Stimulated activated memory B cell treated with anti-CD40 and anti-IgM and Interleukin-4, amounts not matched to agents 10 μg/mL and 1 μg/mL and 100 μg/mL, for 72 hours (primary cell): ENCODE measurements around the gene LGALSL.
A peak's percentile ranks its signal among the peaks of the same experiment; 100 is the strongest.
"Not testable (repeated sequence)": the region's sequence is repeated elsewhere in the genome, so short reads cannot be mapped to it uniquely, and the experiment has no call there.

Source experiments
- ATAC-seq: fragments of 150-1000 bp; cut with Tn5 transposase; 2 replicates; pipeline ENCODE4 v1.10.0; 2021
- H3K27ac Mint-ChIP-seq: one replicate; pipeline ENCODE4 v1.8.0; 2022; ENCODE audit warnings: mild to moderate bottlenecking, mixed read lengths
- H3K27me3 Mint-ChIP-seq: one replicate; pipeline ENCODE4 v1.8.0; 2022; ENCODE audit warnings: mixed read lengths
- H3K36me3 Mint-ChIP-seq: one replicate; pipeline ENCODE4 v1.8.0; 2022; ENCODE audit warnings: mixed read lengths
- H3K4me1 Mint-ChIP-seq: one replicate; pipeline ENCODE4 v1.8.0; 2022; ENCODE audit warnings: mixed read lengths
- H3K4me3 Mint-ChIP-seq: one replicate; pipeline ENCODE4 v1.8.0; 2022; ENCODE audit warnings: mild to moderate bottlenecking, moderate library complexity, mixed read lengths
- H3K9me3 Mint-ChIP-seq: one replicate; pipeline ENCODE4 v1.8.0; 2022; ENCODE audit warnings: mixed read lengths

LGALSL gene

GRCh38 chr2:64426183-64426952 is 27.6 kb upstream of the LGALSL start:
- Mint-ChIP-seq H3K36me3 (no peaks in the 10 kb centered on the region), H3K9me3 (no peaks in the 10 kb centered on the region), H3K4me1 (no peaks in the 10 kb centered on the region), H3K4me3 (no peak overlapping the region), H3K27ac (no peak overlapping the region), H3K27me3 (no peaks in the 10 kb centered on the region)
- no peak for ATAC-seq

- Mint-ChIP-seq H3K4me3 (no peak overlapping the region), H3K9me3 (no peaks in the 10 kb centered on the region), H3K27me3 (peaks cover 26% of the 10 kb centered on the region), H3K27ac (no peak overlapping the region), H3K36me3 (peaks cover 17% of the 10 kb centered on the region), H3K4me1 (no peaks in the 10 kb centered on the region)
- no peak for ATAC-seq
Measured at GRCh38 chr2:64434039-64434657, 19.8 kb upstream of the LGALSL start.

DNA sequence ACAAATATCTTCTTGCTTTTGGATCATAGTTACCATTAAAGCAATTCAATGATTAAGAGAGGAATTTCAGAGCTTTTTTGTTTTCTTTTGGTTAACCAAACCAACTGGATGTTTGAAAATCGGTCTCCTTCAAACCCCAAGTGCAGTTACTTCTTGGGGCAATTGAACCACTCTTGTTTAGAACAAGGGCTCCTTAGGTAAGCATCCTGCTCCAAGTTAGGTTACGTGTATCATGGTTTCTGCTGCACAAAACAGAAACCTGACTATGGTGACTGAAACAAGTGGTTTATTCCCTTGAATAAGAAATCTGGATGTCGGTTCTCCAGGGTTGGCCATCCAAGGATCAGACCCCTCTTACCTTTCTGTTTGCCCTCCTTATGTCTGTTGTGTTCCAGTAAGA is 16.1 kb upstream of the LGALSL start:
- Mint-ChIP-seq H3K27ac (no peak overlapping the region), H3K27me3 (peaks cover 26% of the 10 kb centered on the region), H3K9me3 (no peaks in the 10 kb centered on the region)

GRCh38 chr2:64439194-64439593 is 14.8 kb upstream of the LGALSL start:
- Mint-ChIP-seq H3K4me1 (no peaks in the 10 kb centered on the region), H3K27me3 (peaks cover 25% of the 10 kb centered on the region), H3K4me3 (no peak overlapping the region), H3K27ac (no peak overlapping the region), H3K36me3 (peaks cover 7% of the 10 kb centered on the region), H3K9me3 (no peaks in the 10 kb centered on the region)
- no peak for ATAC-seq

More for the DNA sequence above, 16.1 kb upstream of the LGALSL start:
- no peak overlapping the region for H3K4me3 Mint-ChIP-seq
- no peaks in the 10 kb centered on the region for H3K4me1 Mint-ChIP-seq
- H3K36me3 Mint-ChIP-seq = peaks cover 17% of the 10 kb centered on the region
- no peak for ATAC-seq

DNA sequence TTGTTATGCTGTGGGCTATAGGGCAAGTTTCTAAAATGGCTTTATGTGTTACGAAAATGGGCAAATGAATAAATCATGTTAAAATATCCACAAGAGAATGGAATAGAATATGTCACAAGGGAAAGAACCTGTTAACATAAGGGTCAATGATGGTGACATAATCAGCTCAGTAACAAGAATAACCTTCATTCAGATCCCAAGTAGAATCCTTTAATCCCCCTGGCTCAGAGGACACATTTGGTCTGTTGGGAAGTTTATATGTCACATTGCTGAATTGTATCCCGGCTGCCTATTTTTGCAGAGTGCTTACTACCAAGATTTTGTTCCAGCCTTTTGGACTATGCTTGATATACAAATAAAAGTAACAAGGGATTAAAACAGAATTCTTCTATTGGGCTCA is 13.1 kb upstream of the LGALSL start:
- Mint-ChIP-seq H3K36me3 (peaks cover 6% of the 10 kb centered on the region), H3K4me3 (no peak overlapping the region), H3K4me1 (peaks cover 9% of the 10 kb centered on the region), H3K27me3 (peaks cover 31% of the 10 kb centered on the region), H3K27ac (no peak overlapping the region), H3K9me3 (no peaks in the 10 kb centered on the region)
- ATAC-seq = no peak

- Mint-ChIP-seq H3K27ac (no peak overlapping the region), H3K4me3 (no peak overlapping the region), H3K9me3 (no peaks in the 10 kb centered on the region), H3K36me3 (peaks cover 6% of the 10 kb centered on the region), H3K4me1 (peaks cover 10% of the 10 kb centered on the region), H3K27me3 (peaks cover 25% of the 10 kb centered on the region)
- ATAC-seq = no peak
Measured at GRCh38 chr2:64442277-64442676, 11.7 kb upstream of the LGALSL start.

DNA sequence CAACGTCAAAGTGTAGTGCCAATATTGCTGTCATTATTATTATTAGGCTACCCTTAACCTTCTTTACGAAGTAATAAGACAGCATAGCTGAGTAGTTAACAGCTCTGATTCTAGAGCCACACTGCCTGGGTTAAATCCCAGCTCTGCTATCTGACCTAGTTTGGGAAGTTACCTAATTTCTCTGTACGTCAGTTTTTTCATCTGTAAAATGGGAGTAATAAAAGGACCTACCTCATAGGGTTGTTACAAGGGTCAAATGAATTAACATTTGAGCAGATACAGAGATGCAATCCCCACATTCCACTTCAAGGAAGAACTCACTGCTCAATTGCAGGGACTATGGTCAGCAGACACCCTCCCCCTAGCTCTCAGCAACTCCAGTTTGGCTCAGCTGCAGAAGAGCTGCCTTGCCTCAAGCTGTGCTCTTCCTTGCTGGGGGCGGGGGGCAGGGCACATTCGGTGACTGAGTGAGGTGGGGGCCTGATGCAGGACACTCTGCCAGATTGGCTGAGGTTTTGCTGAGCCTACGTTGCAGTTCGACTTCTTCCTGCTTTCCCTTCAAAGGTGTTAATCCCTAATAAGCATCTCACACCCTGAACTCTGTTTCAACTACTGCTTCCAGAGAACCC is 11.0 kb upstream of the LGALSL start:
- H3K9me3 Mint-ChIP-seq = no peaks in the 10 kb centered on the region
- no peak overlapping the region for H3K4me3 Mint-ChIP-seq
- peaks cover 10% of the 10 kb centered on the region for H3K4me1 Mint-ChIP-seq
- no peak for ATAC-seq
- H3K36me3 Mint-ChIP-seq = peaks cover 6% of the 10 kb centered on the region
- H3K27me3 Mint-ChIP-seq = peaks cover 25% of the 10 kb centered on the region
- no peak overlapping the region for H3K27ac Mint-ChIP-seq

GRCh38 chr2:64445970-64446369 is 8.0 kb upstream of the LGALSL start:
- H3K9me3 Mint-ChIP-seq, H3K27ac Mint-ChIP-seq, H3K4me1 Mint-ChIP-seq, H3K4me3 Mint-ChIP-seq, H3K36me3 Mint-ChIP-seq, ATAC-seq: not testable (repeated sequence)
- H3K27me3 Mint-ChIP-seq = peaks cover 25% of the 10 kb centered on the region

DNA sequence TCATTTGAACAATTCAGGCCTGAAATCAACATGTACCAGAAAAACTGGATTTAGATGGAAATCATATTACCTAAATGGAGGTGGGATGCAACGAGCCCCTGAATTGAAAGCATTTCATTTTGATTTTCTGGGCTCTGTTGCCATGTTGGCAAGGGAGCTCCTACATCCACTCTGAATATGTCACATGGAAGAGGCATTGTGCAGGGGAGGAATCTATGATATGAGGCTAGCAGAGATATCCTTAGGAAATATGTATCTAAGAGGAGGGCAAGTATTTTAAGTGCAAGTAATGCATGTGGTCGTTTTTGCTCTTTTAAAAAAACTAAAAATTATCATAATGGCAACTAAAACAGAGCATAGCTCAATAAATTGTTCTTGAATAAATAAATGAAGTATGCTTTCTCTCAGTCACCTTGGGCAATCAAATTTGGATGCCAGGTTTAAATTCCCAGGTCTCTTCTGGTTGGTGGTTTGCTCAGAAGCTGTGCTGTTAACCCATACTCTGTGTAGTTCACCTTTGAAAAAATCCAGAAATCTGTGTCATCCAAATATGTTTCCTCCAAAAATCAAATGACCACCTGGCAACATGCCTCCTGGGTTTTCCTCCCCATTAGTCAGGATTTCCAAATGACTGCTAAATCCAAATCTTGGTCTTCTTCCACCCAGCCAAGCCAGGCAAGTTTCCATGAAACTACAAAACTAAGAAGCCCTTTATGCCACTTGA is 6.5 kb upstream of the LGALSL start:
- peaks cover under 1% of the 10 kb centered on the region for H3K36me3 Mint-ChIP-seq
- H3K4me1 Mint-ChIP-seq = peaks cover 10% of the 10 kb centered on the region
- no peak for ATAC-seq
- H3K4me3 Mint-ChIP-seq = no peak overlapping the region
- H3K9me3 Mint-ChIP-seq = no peaks in the 10 kb centered on the region
- peaks cover 17% of the 10 kb centered on the region for H3K27me3 Mint-ChIP-seq
- no peak overlapping the region for H3K27ac Mint-ChIP-seq

- Mint-ChIP-seq H3K4me1 (peaks cover 10% of the 10 kb centered on the region), H3K27me3 (peaks cover 11% of the 10 kb centered on the region), H3K27ac (no peak overlapping the region), H3K36me3 (no peaks in the 10 kb centered on the region), H3K4me3 (no peak overlapping the region), H3K9me3 (no peaks in the 10 kb centered on the region)
- ATAC-seq = no peak
Measured at GRCh38 chr2:64448041-64448426, 5.9 kb upstream of the LGALSL start.

DNA sequence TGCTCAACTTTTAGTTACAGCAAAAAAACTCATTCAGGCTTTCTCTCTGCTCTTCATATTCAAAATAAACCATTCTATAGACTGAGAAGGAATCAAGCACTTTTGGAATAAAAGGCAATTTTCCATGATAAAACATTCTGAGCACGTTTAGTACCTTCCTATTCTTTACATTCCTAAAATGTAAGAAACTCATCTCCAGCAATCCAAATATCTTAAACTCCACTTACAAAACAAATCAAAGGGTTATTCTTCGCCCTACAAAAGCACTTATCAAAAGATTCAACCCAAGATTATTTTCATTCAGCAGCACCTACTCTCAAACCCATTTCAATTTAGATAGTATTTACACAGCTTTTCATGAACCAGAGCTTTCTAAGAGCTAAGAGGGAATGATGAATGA is 2.9 kb upstream of the LGALSL start:
- H3K9me3 Mint-ChIP-seq = no peaks in the 10 kb centered on the region
- H3K27me3 Mint-ChIP-seq = no peaks in the 10 kb centered on the region
- H3K4me3 Mint-ChIP-seq = no peak overlapping the region
- no peak for ATAC-seq
- H3K4me1 Mint-ChIP-seq = peaks cover 15% of the 10 kb centered on the region
- H3K27ac Mint-ChIP-seq = no peak overlapping the region
- no peaks in the 10 kb centered on the region for H3K36me3 Mint-ChIP-seq

GRCh38 chr2:64454386-64455332 is 697 bp downstream of the LGALSL start:
- ATAC-seq = peak; percentile 83
- H3K4me1 Mint-ChIP-seq = peaks cover 15% of the 10 kb centered on the region
- H3K27me3 Mint-ChIP-seq = no peaks in the 10 kb centered on the region
- H3K9me3 Mint-ChIP-seq = no peaks in the 10 kb centered on the region
- H3K27ac Mint-ChIP-seq = peak overlapping the region; percentile 40
- no peaks in the 10 kb centered on the region for H3K36me3 Mint-ChIP-seq
- peak overlapping the region; percentile 77 for H3K4me3 Mint-ChIP-seq

GRCh38 chr2:64455545-64455944 is 1.6 kb downstream of the LGALSL start:
- peak overlapping the region; percentile 77 for H3K4me3 Mint-ChIP-seq
- H3K4me1 Mint-ChIP-seq = peaks cover 15% of the 10 kb centered on the region
- ATAC-seq = no peak
- no peaks in the 10 kb centered on the region for H3K27me3 Mint-ChIP-seq
- H3K27ac Mint-ChIP-seq = peak overlapping the region; percentile 40
- no peaks in the 10 kb centered on the region for H3K36me3 Mint-ChIP-seq
- no peaks in the 10 kb centered on the region for H3K9me3 Mint-ChIP-seq

DNA sequence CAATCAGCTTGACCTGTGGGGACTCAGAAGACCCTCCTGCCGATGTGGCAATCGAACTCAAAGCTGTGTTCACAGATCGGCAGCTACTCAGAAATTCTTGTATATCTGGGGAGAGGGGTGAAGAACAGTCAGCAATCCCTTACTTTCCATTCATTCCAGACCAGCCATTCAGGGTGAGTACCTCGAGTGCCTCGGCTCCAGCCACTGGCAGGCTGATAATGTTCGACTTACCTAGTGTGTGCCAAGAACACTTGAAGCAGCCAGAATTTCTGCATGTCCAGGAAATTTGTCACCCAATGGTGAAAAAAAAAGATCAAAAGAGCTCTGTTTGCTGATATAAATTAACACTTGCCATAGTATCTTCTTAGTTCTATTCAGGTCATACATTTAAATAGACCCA is 2.3 kb downstream of the LGALSL start:
- no peaks in the 10 kb centered on the region for H3K36me3 Mint-ChIP-seq

More for the DNA sequence above, 2.3 kb downstream of the LGALSL start:
- H3K9me3 Mint-ChIP-seq = no peaks in the 10 kb centered on the region
- H3K27me3 Mint-ChIP-seq = no peaks in the 10 kb centered on the region
- H3K27ac Mint-ChIP-seq = no peak overlapping the region
- no peak for ATAC-seq
- H3K4me3 Mint-ChIP-seq = no peak overlapping the region
- H3K4me1 Mint-ChIP-seq = peaks cover 15% of the 10 kb centered on the region
